Activated CD8-positive, alpha-beta T cell treated with anti-CD3 and anti-CD28 coated beads, Interleukin-2, amount 10 ng/mL, durations not matched to agents 7 days and 5 days (primary cell): ENCODE results near the gene CDC34. TPM values are rescaled to one million over a fixed set of nuclear protein-coding genes. Genes with fewer than 3 reads are reported as not detected.
A peak's percentile ranks its signal among the peaks of the same experiment; 100 is the strongest.

Source experiments
- ATAC-seq: fragments of 150-1000 bp; cut with Tn5 transposase; one replicate; pipeline ENCODE4 v1.10.0; 2021; ENCODE audit warnings: moderate library complexity
- CTCF ChIA-PET: fragments of 350-600 bp; sonication (Branson Sonifier 250); formaldehyde crosslinking; loops from one replicate; lab custom pipeline; 2021; ENCODE audit warnings: antibody characterized with exemption; lab: Charles Lee
- POLR2A ChIA-PET: fragments of 350-600 bp; sonication (Branson Sonifier 250); formaldehyde crosslinking; loops from one replicate; lab custom pipeline; 2021; ENCODE audit warnings: antibody characterized with exemption; lab: Charles Lee
- DNase-seq: peaks from one replicate; pipeline ENCODE4 v3.0.0-alpha.2; 2020
- H3K27ac Mint-ChIP-seq: one replicate; pipeline ENCODE4 v1.8.0; 2021; ENCODE audit warnings: mild to moderate bottlenecking, mixed read lengths
- H3K27me3 Mint-ChIP-seq: one replicate; pipeline ENCODE4 v1.8.0; 2021; ENCODE audit warnings: low read depth, mixed read lengths
- H3K36me3 Mint-ChIP-seq: one replicate; pipeline ENCODE4 v1.8.0; 2021; ENCODE audit warnings: low read depth, mixed read lengths
- H3K4me1 Mint-ChIP-seq: one replicate; pipeline ENCODE4 v1.8.0; 2021; ENCODE audit warnings: low read depth, mixed read lengths
- H3K4me3 Mint-ChIP-seq: one replicate; pipeline ENCODE4 v1.8.0; 2021; ENCODE audit warnings: mild to moderate bottlenecking, mixed read lengths
- H3K9me3 Mint-ChIP-seq: one replicate; pipeline ENCODE4 v1.8.0; 2022; ENCODE audit warnings: mixed read lengths; ENCODE audit not compliant: insufficient read depth
- total RNA-seq, 2 experiments: library from RNA; stranded (reverse); gene quantifications; one replicate each; pipeline ENCODE4 v1.2.3, GENCODE V29; 2021

CDC34 gene
- total RNA-seq, 2 experiments from 2014 or later = 49.0 to 53.0 TPM

- CTCF ChIA-PET = interaction anchor here (2.9 kb wide), 1 partner anchor 18 kb away, joined by 87 read pairs; the partner anchor contains the start of gene CDC34
- Mint-ChIP-seq H3K4me1 (peaks cover 52% of the 10 kb centered on the region), H3K27me3 (no peaks in the 10 kb centered on the region), H3K4me3 (no peak overlapping the region), H3K9me3 (no peaks in the 10 kb centered on the region), H3K36me3 (peaks cover 20% of the 10 kb centered on the region), H3K27ac (peak overlapping the region; percentile 94)
- DNase-seq (no peak), ATAC-seq (no peak)
- POLR2A ChIA-PET = interaction anchor here (1.0 to 2.7 kb wide), 4 partner anchors 9 to 59 kb away, joined by 3 to 11 read pairs (median 6); partner anchors contain the start of gene BSG
These were observed 18.8 kb upstream of the CDC34 start for GRCh38 chr19:512547-513365.

GRCh38 chr19:513368-514165 lies 18.0 kb upstream of the CDC34 start:
- ChIA-PET POLR2A (interaction anchor here (1.3 kb wide), 1 partner anchor 15 kb away, joined by 3 read pairs; no protein-coding TSS in a partner anchor), CTCF (no interaction called here)
- ATAC-seq = no peak
- Mint-ChIP-seq H3K4me3 (no peak overlapping the region), H3K9me3 (no peaks in the 10 kb centered on the region), H3K27ac (peak overlapping the region; percentile 54), H3K36me3 (peaks cover 20% of the 10 kb centered on the region), H3K4me1 (peaks cover 44% of the 10 kb centered on the region), H3K27me3 (no peaks in the 10 kb centered on the region)
- no peak for DNase-seq

GRCh38 chr19:514166-514663 lies 17.3 kb upstream of the CDC34 start:
- ChIA-PET CTCF (no interaction called here), POLR2A (interaction anchor here (1.3 kb wide), 1 partner anchor 14 kb away, joined by 3 read pairs; no protein-coding TSS in a partner anchor)
- no peaks in the 10 kb centered on the region for H3K9me3 Mint-ChIP-seq
- no peak for ATAC-seq
- H3K36me3 Mint-ChIP-seq = peaks cover 15% of the 10 kb centered on the region
- DNase-seq = no peak
- H3K4me1 Mint-ChIP-seq = peaks cover 39% of the 10 kb centered on the region
- peak overlapping the region; percentile 54 for H3K27ac Mint-ChIP-seq
- no peaks in the 10 kb centered on the region for H3K27me3 Mint-ChIP-seq
- H3K4me3 Mint-ChIP-seq = no peak overlapping the region

- CTCF ChIA-PET = interaction anchor here (1.2 kb wide), 3 partner anchors 7 to 14 kb away, joined by 3 to 8 read pairs (median 5); partner anchors contain the start of gene CDC34
- Mint-ChIP-seq H3K9me3 (no peaks in the 10 kb centered on the region), H3K27me3 (no peaks in the 10 kb centered on the region), H3K27ac (no peak overlapping the region), H3K4me3 (no peak overlapping the region), H3K36me3 (peaks cover 12% of the 10 kb centered on the region), H3K4me1 (peaks cover 9% of the 10 kb centered on the region)
- ATAC-seq (no peak), DNase-seq (no peak)
- POLR2A ChIA-PET = interaction anchor here (1.0 kb wide), 1 partner anchor 12 kb away, joined by 3 read pairs; no protein-coding TSS in a partner anchor
These were observed 13.6 kb upstream of the CDC34 start for GRCh38 chr19:517721-518597.

GRCh38 chr19:518598-519231 lies 12.8 kb upstream of the CDC34 start:
- CTCF ChIA-PET = interaction anchor here (1.2 kb wide), 3 partner anchors 8 to 13 kb away, joined by 3 to 8 read pairs (median 5); partner anchors contain the start of gene CDC34
- POLR2A ChIA-PET = interaction anchor here (1.0 kb wide), 1 partner anchor 12 kb away, joined by 3 read pairs; no protein-coding TSS in a partner anchor
- no peak overlapping the region for H3K4me3 Mint-ChIP-seq
- H3K36me3 Mint-ChIP-seq = peaks cover 8% of the 10 kb centered on the region
- H3K9me3 Mint-ChIP-seq = no peaks in the 10 kb centered on the region
- no peak overlapping the region for H3K27ac Mint-ChIP-seq
- peaks cover 7% of the 10 kb centered on the region for H3K4me1 Mint-ChIP-seq
- peak; percentile 70 for DNase-seq
- ATAC-seq = peak; percentile 89
- H3K27me3 Mint-ChIP-seq = no peaks in the 10 kb centered on the region

GRCh38 chr19:519449-519865 lies 12.1 kb upstream of the CDC34 start:
- H3K27me3 Mint-ChIP-seq = no peaks in the 10 kb centered on the region
- no peak overlapping the region for H3K4me3 Mint-ChIP-seq
- no peak for ATAC-seq
- ChIA-PET CTCF (interaction anchor here (1.2 kb wide), 3 partner anchors 9 to 12 kb away, joined by 3 to 8 read pairs (median 5); partner anchors contain the start of gene CDC34), POLR2A (no interaction called here)
- DNase-seq = no peak
- H3K36me3 Mint-ChIP-seq = peaks cover 2% of the 10 kb centered on the region
- H3K9me3 Mint-ChIP-seq = no peaks in the 10 kb centered on the region
- no peak overlapping the region for H3K27ac Mint-ChIP-seq
- peaks cover 5% of the 10 kb centered on the region for H3K4me1 Mint-ChIP-seq

GRCh38 chr19:522726-523125 lies 8.8 kb upstream of the CDC34 start:
- Mint-ChIP-seq H3K4me1 (no peaks in the 10 kb centered on the region), H3K36me3 (peaks cover 2% of the 10 kb centered on the region), H3K27ac (no peak overlapping the region), H3K9me3 (no peaks in the 10 kb centered on the region), H3K27me3 (peaks cover 4% of the 10 kb centered on the region), H3K4me3 (no peak overlapping the region)
- ATAC-seq = no peak
- no peak for DNase-seq
- ChIA-PET CTCF (interaction anchor here (3.5 kb wide), 1 partner anchor 12 kb away, joined by 33 read pairs; no protein-coding TSS in a partner anchor), POLR2A (interaction anchor here (2.3 to 2.5 kb wide), 2 partner anchors 9 to 11 kb away, joined by 9 to 11 read pairs; partner anchors contain the start of gene CDC34)

- ATAC-seq = no peak
- CTCF ChIA-PET = interaction anchor here (1.0 to 1.4 kb wide), 2 partner anchors 13 to 18 kb away, joined by 3 read pairs; no protein-coding TSS in a partner anchor
These were observed 7.4 kb upstream of the CDC34 start for GRCh38 chr19:524062-524674.

GRCh38 chr19:525029-525428 lies 6.5 kb upstream of the CDC34 start:
- Mint-ChIP-seq H3K36me3 (no peaks in the 10 kb centered on the region), H3K4me1 (peaks cover under 1% of the 10 kb centered on the region), H3K27me3 (peaks cover 4% of the 10 kb centered on the region), H3K9me3 (no peaks in the 10 kb centered on the region), H3K27ac (no peak overlapping the region), H3K4me3 (no peak overlapping the region)
- no peak for ATAC-seq
- no peak for DNase-seq
- ChIA-PET POLR2A (no interaction called here), CTCF (interaction anchor here (1.4 kb wide), 1 partner anchor 18 kb away, joined by 3 read pairs; no protein-coding TSS in a partner anchor)

More at GRCh38 chr19:524062-524674, 7.4 kb upstream of the CDC34 start:
- no peak overlapping the region for H3K27ac Mint-ChIP-seq
- H3K27me3 Mint-ChIP-seq = peaks cover 4% of the 10 kb centered on the region
- no peak for DNase-seq
- H3K9me3 Mint-ChIP-seq = no peaks in the 10 kb centered on the region
- peaks cover 2% of the 10 kb centered on the region for H3K36me3 Mint-ChIP-seq
- H3K4me1 Mint-ChIP-seq = no peaks in the 10 kb centered on the region
- H3K4me3 Mint-ChIP-seq = no peak overlapping the region
- POLR2A ChIA-PET = no interaction called here

- ATAC-seq = no peak
- H3K9me3 Mint-ChIP-seq = no peaks in the 10 kb centered on the region
- ChIA-PET POLR2A (no interaction called here), CTCF (no interaction called here)
- no peak overlapping the region for H3K4me3 Mint-ChIP-seq
- H3K27ac Mint-ChIP-seq = no peak overlapping the region
- peaks cover 7% of the 10 kb centered on the region for H3K4me1 Mint-ChIP-seq
- no peaks in the 10 kb centered on the region for H3K36me3 Mint-ChIP-seq
- H3K27me3 Mint-ChIP-seq = peaks cover 4% of the 10 kb centered on the region
- no peak for DNase-seq
These were observed 5.6 kb upstream of the CDC34 start for GRCh38 chr19:525857-526419.
